ENCODE results near the gene MYPN.

Gene MYPN

GRCh38 chr10:68247931-68248330, 138.6 kb downstream of the MYPN start:
- no peaks in the 10 kb centered on the region for H3K27me3 ChIP-seq (ENCODE audit: insufficient read depth, low read depth, severe bottlenecking)
- peak overlapping the region; percentile 9; the same call in 1 of the 2 replicates for H3K27ac ChIP-seq
- H3K4me3 ChIP-seq (ENCODE audit: low read depth, low read length): no peak overlapping the region
- DNase-seq: no peak
- TF ChIP-seq CTCF (IDR thresholded peaks at IDR 0.05; ENCODE audit: low read depth, low read length): no peak
- H3K9me3 ChIP-seq (ENCODE audit: severe bottlenecking): no peaks in the 10 kb centered on the region
- H3K36me3 ChIP-seq: no peaks in the 10 kb centered on the region

GRCh38 chr10:68249297-68249696, 140.0 kb downstream of the MYPN start:
- Histone ChIP-seq H3K4me3 (ENCODE audit: low read depth, low read length) (no peak overlapping the region), H3K36me3 (no peaks in the 10 kb centered on the region), H3K9me3 (ENCODE audit: severe bottlenecking) (no peaks in the 10 kb centered on the region), H3K27ac (peak overlapping the region; percentile 89), H3K27me3 (ENCODE audit: insufficient read depth, low read depth, severe bottlenecking) (no peaks in the 10 kb centered on the region)
- no peak for TF ChIP-seq CTCF (IDR thresholded peaks at IDR 0.05; ENCODE audit: low read depth, low read length)
- no peak for DNase-seq

- no peak overlapping the region for H3K4me3 ChIP-seq (ENCODE audit: low read depth, low read length)
- DNase-seq: peak; percentile 96
- TF ChIP-seq CTCF (IDR thresholded peaks at IDR 0.05; ENCODE audit: low read depth, low read length): no peak
Observed at GRCh38 chr10:68251151-68251550, 141.9 kb downstream of the MYPN start.

GRCh38 chr10:68251625-68252495, 142.6 kb downstream of the MYPN start:
- peak overlapping the region; percentile 89 for H3K27ac ChIP-seq
- no peak overlapping the region for H3K4me3 ChIP-seq (ENCODE audit: low read depth, low read length)
- H3K9me3 ChIP-seq (ENCODE audit: severe bottlenecking): no peaks in the 10 kb centered on the region
- no peak for DNase-seq
- H3K36me3 ChIP-seq: no peaks in the 10 kb centered on the region
- TF ChIP-seq CTCF (IDR thresholded peaks at IDR 0.05; ENCODE audit: low read depth, low read length): no peak
- no peaks in the 10 kb centered on the region for H3K27me3 ChIP-seq (ENCODE audit: insufficient read depth, low read depth, severe bottlenecking)

More at GRCh38 chr10:68251151-68251550, 141.9 kb downstream of the MYPN start:
- peak overlapping the region; percentile 89 for H3K27ac ChIP-seq
- no peaks in the 10 kb centered on the region for H3K27me3 ChIP-seq (ENCODE audit: insufficient read depth, low read depth, severe bottlenecking)
- no peaks in the 10 kb centered on the region for H3K36me3 ChIP-seq
- no peaks in the 10 kb centered on the region for H3K9me3 ChIP-seq (ENCODE audit: severe bottlenecking)

GRCh38 chr10:68253346-68253745, 144.1 kb downstream of the MYPN start:
- Histone ChIP-seq H3K36me3 (no peaks in the 10 kb centered on the region), H3K27ac (peak overlapping the region; percentile 89), H3K9me3 (ENCODE audit: severe bottlenecking) (no peaks in the 10 kb centered on the region), H3K27me3 (ENCODE audit: insufficient read depth, low read depth, severe bottlenecking) (no peaks in the 10 kb centered on the region), H3K4me3 (ENCODE audit: low read depth, low read length) (peak overlapping the region; percentile 9)
- peak; percentile 57 for DNase-seq
- no peak for TF ChIP-seq CTCF (IDR thresholded peaks at IDR 0.05; ENCODE audit: low read depth, low read length)
